SK-N-SH (cell line): ENCODE data around the gene ABHD4.

Experiments used
- CHD2 ChIP-seq: fragments of 150-350 bp; IDR thresholded peaks from 2 replicates; pipeline ENCODE4 v1.6.1; 2018; ENCODE audit warnings: low read length; ENCODE audit not compliant: partially characterized antibody
- FOSL2 ChIP-seq: IDR thresholded peaks from 2 replicates; pipeline ENCODE4 v1.4.0; 2012; ENCODE audit warnings: low read depth, mild to moderate bottlenecking, moderate library complexity, borderline replicate concordance
- MEF2A ChIP-seq: IDR thresholded peaks from 2 replicates; pipeline ENCODE4 v1.4.0; 2012; ENCODE audit warnings: low read depth, borderline replicate concordance
- POLR2AphosphoS5 ChIP-seq: IDR thresholded peaks from 2 replicates; pipeline ENCODE4 v1.6.1; 2012; ENCODE audit warnings: low read depth, low read length
- RFX5 ChIP-seq: IDR thresholded peaks from 2 replicates; pipeline ENCODE4 v1.6.1; 2012; ENCODE audit warnings: mild to moderate bottlenecking, improper control_type of control experiment, low read length
- SIN3A ChIP-seq: IDR thresholded peaks from 2 replicates; pipeline ENCODE4 v1.6.1; 2012; ENCODE audit warnings: low read depth, mild to moderate bottlenecking, low read length, moderate library complexity, borderline replicate concordance
- TF ChIP-seq, protein P1 (sequence below): fragments of 200-600 bp; sonication (generic); IDR thresholded peaks from 2 replicates; pipeline ENCODE4 v1.6.1; 2017; ENCODE audit warnings: antibody characterized with exemption, mild to moderate bottlenecking, moderate library complexity
- TF ChIP-seq, protein P2 (sequence below): IDR thresholded peaks from 2 replicates; pipeline ENCODE4 v1.4.0; 2012; ENCODE audit warnings: low read depth, borderline replicate concordance
- TF ChIP-seq, protein P3 (sequence below): IDR thresholded peaks from 2 replicates; pipeline ENCODE4 v1.6.1; 2012; ENCODE audit warnings: mild to moderate bottlenecking, low read depth, low read length, moderate library complexity

DNA sequence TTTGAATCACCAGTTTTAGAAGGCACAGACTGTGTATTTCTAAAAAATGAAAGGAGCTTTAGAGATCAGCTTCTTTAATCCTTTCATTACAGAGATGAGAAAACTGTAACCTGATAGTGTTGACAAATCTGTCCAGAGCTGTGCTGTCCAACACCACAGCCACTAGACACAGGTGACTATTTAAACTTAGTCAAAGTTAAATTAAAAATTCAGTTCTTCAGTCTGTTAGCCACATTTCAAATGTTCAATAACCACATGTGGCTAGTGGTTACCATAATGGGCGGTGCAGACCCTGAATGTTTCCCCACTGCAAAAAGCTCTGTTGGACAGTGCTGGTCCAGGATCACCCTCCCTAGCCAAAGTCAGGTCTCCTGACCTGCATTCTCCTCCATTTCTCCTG is 30.7 kb upstream of the ABHD4 start:
- TF ChIP-seq RFX5 (no peak), MEF2A (no peak), FOSL2 (no peak), CHD2 (no peak), POLR2AphosphoS5 (no peak), SIN3A (no peak)
- TF ChIP-seq, protein P1, sequence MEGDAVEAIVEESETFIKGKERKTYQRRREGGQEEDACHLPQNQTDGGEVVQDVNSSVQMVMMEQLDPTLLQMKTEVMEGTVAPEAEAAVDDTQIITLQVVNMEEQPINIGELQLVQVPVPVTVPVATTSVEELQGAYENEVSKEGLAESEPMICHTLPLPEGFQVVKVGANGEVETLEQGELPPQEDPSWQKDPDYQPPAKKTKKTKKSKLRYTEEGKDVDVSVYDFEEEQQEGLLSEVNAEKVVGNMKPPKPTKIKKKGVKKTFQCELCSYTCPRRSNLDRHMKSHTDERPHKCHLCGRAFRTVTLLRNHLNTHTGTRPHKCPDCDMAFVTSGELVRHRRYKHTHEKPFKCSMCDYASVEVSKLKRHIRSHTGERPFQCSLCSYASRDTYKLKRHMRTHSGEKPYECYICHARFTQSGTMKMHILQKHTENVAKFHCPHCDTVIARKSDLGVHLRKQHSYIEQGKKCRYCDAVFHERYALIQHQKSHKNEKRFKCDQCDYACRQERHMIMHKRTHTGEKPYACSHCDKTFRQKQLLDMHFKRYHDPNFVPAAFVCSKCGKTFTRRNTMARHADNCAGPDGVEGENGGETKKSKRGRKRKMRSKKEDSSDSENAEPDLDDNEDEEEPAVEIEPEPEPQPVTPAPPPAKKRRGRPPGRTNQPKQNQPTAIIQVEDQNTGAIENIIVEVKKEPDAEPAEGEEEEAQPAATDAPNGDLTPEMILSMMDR, result no peak
- TF ChIP-seq, protein P2, sequence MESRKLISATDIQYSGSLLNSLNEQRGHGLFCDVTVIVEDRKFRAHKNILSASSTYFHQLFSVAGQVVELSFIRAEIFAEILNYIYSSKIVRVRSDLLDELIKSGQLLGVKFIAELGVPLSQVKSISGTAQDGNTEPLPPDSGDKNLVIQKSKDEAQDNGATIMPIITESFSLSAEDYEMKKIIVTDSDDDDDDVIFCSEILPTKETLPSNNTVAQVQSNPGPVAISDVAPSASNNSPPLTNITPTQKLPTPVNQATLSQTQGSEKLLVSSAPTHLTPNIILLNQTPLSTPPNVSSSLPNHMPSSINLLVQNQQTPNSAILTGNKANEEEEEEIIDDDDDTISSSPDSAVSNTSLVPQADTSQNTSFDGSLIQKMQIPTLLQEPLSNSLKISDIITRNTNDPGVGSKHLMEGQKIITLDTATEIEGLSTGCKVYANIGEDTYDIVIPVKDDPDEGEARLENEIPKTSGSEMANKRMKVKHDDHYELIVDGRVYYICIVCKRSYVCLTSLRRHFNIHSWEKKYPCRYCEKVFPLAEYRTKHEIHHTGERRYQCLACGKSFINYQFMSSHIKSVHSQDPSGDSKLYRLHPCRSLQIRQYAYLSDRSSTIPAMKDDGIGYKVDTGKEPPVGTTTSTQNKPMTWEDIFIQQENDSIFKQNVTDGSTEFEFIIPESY, result no peak
- TF ChIP-seq, protein P3, sequence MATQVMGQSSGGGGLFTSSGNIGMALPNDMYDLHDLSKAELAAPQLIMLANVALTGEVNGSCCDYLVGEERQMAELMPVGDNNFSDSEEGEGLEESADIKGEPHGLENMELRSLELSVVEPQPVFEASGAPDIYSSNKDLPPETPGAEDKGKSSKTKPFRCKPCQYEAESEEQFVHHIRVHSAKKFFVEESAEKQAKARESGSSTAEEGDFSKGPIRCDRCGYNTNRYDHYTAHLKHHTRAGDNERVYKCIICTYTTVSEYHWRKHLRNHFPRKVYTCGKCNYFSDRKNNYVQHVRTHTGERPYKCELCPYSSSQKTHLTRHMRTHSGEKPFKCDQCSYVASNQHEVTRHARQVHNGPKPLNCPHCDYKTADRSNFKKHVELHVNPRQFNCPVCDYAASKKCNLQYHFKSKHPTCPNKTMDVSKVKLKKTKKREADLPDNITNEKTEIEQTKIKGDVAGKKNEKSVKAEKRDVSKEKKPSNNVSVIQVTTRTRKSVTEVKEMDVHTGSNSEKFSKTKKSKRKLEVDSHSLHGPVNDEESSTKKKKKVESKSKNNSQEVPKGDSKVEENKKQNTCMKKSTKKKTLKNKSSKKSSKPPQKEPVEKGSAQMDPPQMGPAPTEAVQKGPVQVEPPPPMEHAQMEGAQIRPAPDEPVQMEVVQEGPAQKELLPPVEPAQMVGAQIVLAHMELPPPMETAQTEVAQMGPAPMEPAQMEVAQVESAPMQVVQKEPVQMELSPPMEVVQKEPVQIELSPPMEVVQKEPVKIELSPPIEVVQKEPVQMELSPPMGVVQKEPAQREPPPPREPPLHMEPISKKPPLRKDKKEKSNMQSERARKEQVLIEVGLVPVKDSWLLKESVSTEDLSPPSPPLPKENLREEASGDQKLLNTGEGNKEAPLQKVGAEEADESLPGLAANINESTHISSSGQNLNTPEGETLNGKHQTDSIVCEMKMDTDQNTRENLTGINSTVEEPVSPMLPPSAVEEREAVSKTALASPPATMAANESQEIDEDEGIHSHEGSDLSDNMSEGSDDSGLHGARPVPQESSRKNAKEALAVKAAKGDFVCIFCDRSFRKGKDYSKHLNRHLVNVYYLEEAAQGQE, result no peak
